Measurements from ENCODE around the gene ARHGAP1. TPM values are rescaled to one million over a fixed set of nuclear protein-coding genes. Genes with fewer than 3 reads are reported as not detected.
A peak's percentile ranks its signal among the peaks of the same experiment; 100 is the strongest.

ARHGAP1 gene
- total and polyA plus RNA-seq, 2 of the 13 experiments (the other 11 are each of a cell fraction or from before 2014, with no cell fraction given) = 18.6 to 30.3 TPM

DNA sequence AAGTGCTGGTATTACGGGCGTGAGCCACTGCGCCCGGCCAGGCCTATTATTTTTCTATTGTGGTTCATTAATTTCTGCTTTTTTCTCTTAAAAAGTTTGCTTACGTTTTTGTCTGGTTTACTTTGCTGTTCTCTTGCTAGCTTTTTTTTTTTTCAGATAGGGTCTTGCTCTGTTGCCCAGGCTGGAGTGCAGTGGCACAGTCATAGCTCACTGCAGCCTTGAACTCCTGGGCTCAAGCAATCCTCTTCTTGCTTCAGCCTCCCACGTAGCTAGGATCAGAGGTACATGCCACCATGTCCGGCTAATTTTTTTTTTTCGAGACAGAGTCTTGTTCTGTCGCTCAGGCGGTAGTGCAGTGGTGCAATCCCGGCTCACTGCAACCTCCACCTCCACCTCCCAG, 37.3 kb upstream of the ARHGAP1 start (continued):
- no peak for TF ChIP-seq NR2F6 (IDR thresholded peaks at IDR 0.05)
- no peak for TF ChIP-seq NR2F6 (CRISPR knock-in tag; IDR thresholded peaks at IDR 0.05)
- no peak for TF ChIP-seq GABPA (IDR thresholded peaks at IDR 0.05; ENCODE audit: low read depth, low read length)
- TF ChIP-seq GABPA (CRISPR knock-in tag; IDR thresholded peaks at IDR 0.05; ENCODE audit: low read depth) = no peak

- intact Hi-C loops (cut with micrococcal nuclease; ENCODE audit: unreplicated experiment) (no loop called here), in situ Hi-C loops (cut with HindIII; ENCODE audit: extremely low pct_ligation_motif_present, low pct_unique_long_range_greater_than_20kb) (no loop called here)
- H4K20me1 ChIP-seq (ENCODE audit: insufficient read depth, low read length) = peaks cover 35% of the 10 kb centered on the region
- no peak overlapping the region for H3K27ac ChIP-seq (ENCODE audit: extremely low read length, insufficient read depth, low read length)
- FAIRE-seq (no peak), DNase-seq (ENCODE audit: low spot score) (no peak), ATAC-seq (no peak)
- no peaks in the 10 kb centered on the region for H3K27me3 ChIP-seq (ENCODE audit: control insufficient read depth in 1 of 2, insufficient read depth in 2 of 2, low read length in 2 of 2)
- H3K9me3 ChIP-seq (ENCODE audit: low read length) = no peaks in the 10 kb centered on the region
- WGBS (ENCODE audit: low lambda C conversion rate) = 89% methylated on average over 5 of the region's 5 CpGs
- BruUV-seq (replicated peaks) = no TSS peak
- no peak overlapping the region for H3K9ac ChIP-seq (ENCODE audit: insufficient read depth, low read depth, low read length)
- peaks cover 20 to 59% of the 10 kb centered on the region in 2 experiments for H3K36me3 ChIP-seq (replicated peaks in 1 of 2; ENCODE audit: control insufficient read depth in 1 of 2, insufficient read depth in 2 of 2, low read length in 2 of 2)
- no peak overlapping the region for H3K4me2 ChIP-seq (ENCODE audit: low read depth, low read length)
- ChIA-PET POLR2A (interaction anchor here (8.3 kb wide), 1 partner anchor 17 kb away, joined by 58 read pairs; the partner anchor contains the start of gene F2), CTCF (ENCODE audit: low intra/inter-chr PET ratio, low total read pairs) (no interaction called here)
- no peak overlapping the region for H3K4me3 ChIP-seq (replicated peaks in 1 of 3; ENCODE audit: insufficient read depth in 1 of 3, low read depth in 2 of 3, low read length in 3 of 3)
- TF ChIP-seq, protein P1, sequence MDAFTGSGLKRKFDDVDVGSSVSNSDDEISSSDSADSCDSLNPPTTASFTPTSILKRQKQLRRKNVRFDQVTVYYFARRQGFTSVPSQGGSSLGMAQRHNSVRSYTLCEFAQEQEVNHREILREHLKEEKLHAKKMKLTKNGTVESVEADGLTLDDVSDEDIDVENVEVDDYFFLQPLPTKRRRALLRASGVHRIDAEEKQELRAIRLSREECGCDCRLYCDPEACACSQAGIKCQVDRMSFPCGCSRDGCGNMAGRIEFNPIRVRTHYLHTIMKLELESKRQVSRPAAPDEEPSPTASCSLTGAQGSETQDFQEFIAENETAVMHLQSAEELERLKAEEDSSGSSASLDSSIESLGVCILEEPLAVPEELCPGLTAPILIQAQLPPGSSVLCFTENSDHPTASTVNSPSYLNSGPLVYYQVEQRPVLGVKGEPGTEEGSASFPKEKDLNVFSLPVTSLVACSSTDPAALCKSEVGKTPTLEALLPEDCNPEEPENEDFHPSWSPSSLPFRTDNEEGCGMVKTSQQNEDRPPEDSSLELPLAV (CRISPR knock-in tag; conservative IDR thresholded peaks at IDR 0.05; ENCODE audit: low read depth) = no peak
- TF ChIP-seq RBFOX2 (IDR thresholded peaks at IDR 0.05; ENCODE audit: low read depth, low read length) (peak; percentile 11; the same call in 1 of the 2 replicates), TEAD2 (CRISPR knock-in tag; IDR thresholded peaks at IDR 0.05) (no peak), POLR2A (IDR thresholded peaks at IDR 0.05; ENCODE audit: insufficient read depth in 1 of 2, low read depth in 2 of 2, low read length in 2 of 2) (0 out of 4 replicates have a peak, but pooled peaks of 1 of the 2 experiments have one; percentile 24), POLR2AphosphoS5 (IDR thresholded peaks at IDR 0.05; ENCODE audit: low read depth, low read length) (peak; percentile 22; the same call in 1 of the 2 replicates)
- H2AFZ ChIP-seq (ENCODE audit: low read length) = no peak overlapping the region
- peaks cover 14% of the 10 kb centered on the region for H3K4me1 ChIP-seq (ENCODE audit: insufficient read depth, low read length)
- peaks cover 12% of the 10 kb centered on the region for H3K79me2 ChIP-seq (ENCODE audit: insufficient read depth, low read length)
These were observed 36.2 kb upstream of the ARHGAP1 start for GRCh38 chr11:46736615-46737014.

Measured in HepG2 (cell line).